Loucy (cell line): Measurements from ENCODE around the gene E2F3.

Experiments used
- H2AFZ ChIP-seq: fragments of 200-600 bp; sonication (generic); 2 replicates; pipeline ENCODE4 v1.6.0; 2016; ENCODE audit warnings: antibody characterized with exemption, mild to moderate bottlenecking, low read length, moderate library complexity
- H3F3A ChIP-seq: fragments of 200-600 bp; 2 replicates; pipeline ENCODE4 v1.6.0; 2016; ENCODE audit warnings: antibody characterized with exemption, low read depth, mild to moderate bottlenecking
- H3K27me3 ChIP-seq: fragments of 200-600 bp; sonication (generic); 2 replicates; pipeline ENCODE4 v1.6.1; 2014; ENCODE audit warnings: low read length, mild to moderate bottlenecking; ENCODE audit not compliant: insufficient read depth, poor library complexity, severe bottlenecking
- H3K36me3 ChIP-seq: fragments of 200-600 bp; sonication (generic); 2 replicates; pipeline ENCODE4 v1.6.1; 2016; ENCODE audit warnings: low read length; ENCODE audit not compliant: insufficient read depth
- H3K4me1 ChIP-seq: fragments of 200-600 bp; sonication (generic); 2 replicates; pipeline ENCODE4 v1.5.1; 2014; ENCODE audit warnings: low read length, mild to moderate bottlenecking; ENCODE audit not compliant: insufficient read depth, poor library complexity, severe bottlenecking
- H3K4me2 ChIP-seq: fragments of 200-600 bp; sonication (generic); 2 replicates; pipeline ENCODE4 v1.6.0; 2014; ENCODE audit warnings: antibody characterized with exemption, low read length, low read depth, mild to moderate bottlenecking; ENCODE audit not compliant: poor library complexity, severe bottlenecking
- H3K4me3 ChIP-seq: fragments of 200-600 bp; sonication (generic); 2 replicates; pipeline ENCODE4 v1.5.1; 2014; ENCODE audit warnings: low read length, mild to moderate bottlenecking, mixed read lengths; ENCODE audit not compliant: poor library complexity, severe bottlenecking
- H3K79me2 ChIP-seq: fragments of 200-600 bp; sonication (generic); 2 replicates; pipeline ENCODE4 v1.6.1; 2014; ENCODE audit warnings: low read length; ENCODE audit not compliant: insufficient read depth
- H3K9ac ChIP-seq: fragments of 200-600 bp; sonication (generic); 2 replicates; pipeline ENCODE4 v1.6.0; 2014; ENCODE audit warnings: mild to moderate bottlenecking, low read depth, low read length, moderate library complexity; ENCODE audit not compliant: poor library complexity, severe bottlenecking
- H3K9me2 ChIP-seq: fragments of 200-600 bp; sonication (generic); replicated peaks from 2 replicates; pipeline ENCODE4 v1.6.1; 2016; ENCODE audit warnings: low read depth, low read length, mixed read lengths
- H3K9me3 ChIP-seq: fragments of 200-600 bp; sonication (generic); 2 replicates; pipeline ENCODE4 v1.6.1; 2014; ENCODE audit warnings: mild to moderate bottlenecking, antibody characterized with exemption, low read length, low read depth; ENCODE audit not compliant: insufficient read depth
- H4K20me1 ChIP-seq: fragments of 200-600 bp; sonication (generic); 2 replicates; pipeline ENCODE4 v1.6.0; 2014; ENCODE audit warnings: antibody characterized with exemption, low read length, mild to moderate bottlenecking; ENCODE audit not compliant: insufficient read depth, poor library complexity, severe bottlenecking
- EZH2phosphoT487 ChIP-seq: fragments of 200-600 bp; IDR thresholded peaks from 2 replicates; pipeline ENCODE4 v1.6.1; 2018; ENCODE audit warnings: antibody characterized with exemption, mild to moderate bottlenecking, moderate library complexity, borderline replicate concordance
- TF ChIP-seq, protein P1 (sequence below): fragments of 200-600 bp; sonication (generic); conservative IDR thresholded peaks from 2 replicates; pipeline ENCODE4 v1.5.1; 2014; ENCODE audit warnings: mild to moderate bottlenecking, antibody characterized with exemption, low read length

Gene E2F3

GRCh38 chr6:20474874-20475542, 73.3 kb downstream of the E2F3 start:
- peaks cover 40% of the 10 kb centered on the region for H4K20me1 ChIP-seq
- H3K4me1 ChIP-seq, result peaks cover 21% of the 10 kb centered on the region
- H2AFZ ChIP-seq, result no peak overlapping the region
- no peak overlapping the region for H3K4me2 ChIP-seq
- no peaks in the 10 kb centered on the region for H3K9me3 ChIP-seq
- no peak for TF ChIP-seq EZH2phosphoT487
- TF ChIP-seq, protein P1, sequence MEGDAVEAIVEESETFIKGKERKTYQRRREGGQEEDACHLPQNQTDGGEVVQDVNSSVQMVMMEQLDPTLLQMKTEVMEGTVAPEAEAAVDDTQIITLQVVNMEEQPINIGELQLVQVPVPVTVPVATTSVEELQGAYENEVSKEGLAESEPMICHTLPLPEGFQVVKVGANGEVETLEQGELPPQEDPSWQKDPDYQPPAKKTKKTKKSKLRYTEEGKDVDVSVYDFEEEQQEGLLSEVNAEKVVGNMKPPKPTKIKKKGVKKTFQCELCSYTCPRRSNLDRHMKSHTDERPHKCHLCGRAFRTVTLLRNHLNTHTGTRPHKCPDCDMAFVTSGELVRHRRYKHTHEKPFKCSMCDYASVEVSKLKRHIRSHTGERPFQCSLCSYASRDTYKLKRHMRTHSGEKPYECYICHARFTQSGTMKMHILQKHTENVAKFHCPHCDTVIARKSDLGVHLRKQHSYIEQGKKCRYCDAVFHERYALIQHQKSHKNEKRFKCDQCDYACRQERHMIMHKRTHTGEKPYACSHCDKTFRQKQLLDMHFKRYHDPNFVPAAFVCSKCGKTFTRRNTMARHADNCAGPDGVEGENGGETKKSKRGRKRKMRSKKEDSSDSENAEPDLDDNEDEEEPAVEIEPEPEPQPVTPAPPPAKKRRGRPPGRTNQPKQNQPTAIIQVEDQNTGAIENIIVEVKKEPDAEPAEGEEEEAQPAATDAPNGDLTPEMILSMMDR, result no peak
- H3K9ac ChIP-seq, result no peak overlapping the region
- no peaks in the 10 kb centered on the region for H3K27me3 ChIP-seq
- no peaks in the 10 kb centered on the region for H3F3A ChIP-seq
- H3K9me2 ChIP-seq, result no peaks in the 10 kb centered on the region
- peaks cover 37% of the 10 kb centered on the region; the same call in 1 of the 2 replicates for H3K36me3 ChIP-seq
- no peak overlapping the region for H3K4me3 ChIP-seq
- peaks cover 100% of the 10 kb centered on the region for H3K79me2 ChIP-seq

DNA sequence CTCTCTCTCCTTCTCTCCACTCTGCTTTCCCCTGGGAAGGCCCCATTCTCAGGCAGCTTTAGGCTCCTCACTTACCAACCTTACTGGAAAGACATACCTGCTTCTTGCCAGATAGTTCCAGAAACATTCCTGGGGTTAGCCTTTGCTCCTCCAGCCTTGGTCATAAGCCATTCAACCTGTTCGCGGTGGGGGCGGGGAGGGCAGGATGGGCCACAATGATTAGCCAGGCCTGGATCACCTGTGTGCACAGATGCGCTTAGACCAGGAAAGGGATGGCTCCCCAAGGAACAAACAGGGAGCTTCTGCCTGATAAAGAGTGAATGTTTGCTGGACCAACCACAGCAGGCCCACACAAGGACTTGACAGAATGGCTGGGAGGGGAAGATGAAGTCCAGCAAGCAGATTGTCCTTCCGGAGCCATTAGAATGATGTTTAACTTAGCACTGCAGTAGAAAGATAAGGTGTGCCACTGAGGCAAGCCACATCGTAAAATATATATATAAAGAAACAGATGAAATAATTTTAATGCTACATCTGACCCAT, 74.9 kb downstream of the E2F3 start:
- Histone ChIP-seq H3K9ac (no peak overlapping the region), H3K36me3 (peaks cover 52% of the 10 kb centered on the region; the same call in 1 of the 2 replicates), H3K9me3 (no peaks in the 10 kb centered on the region), H3K79me2 (peaks cover 97% of the 10 kb centered on the region), H3K27me3 (no peaks in the 10 kb centered on the region), H3K4me2 (no peak overlapping the region), H3F3A (no peaks in the 10 kb centered on the region), H2AFZ (no peak overlapping the region), H3K9me2 (no peaks in the 10 kb centered on the region), H4K20me1 (peaks cover 36% of the 10 kb centered on the region), H3K4me1 (peaks cover 18% of the 10 kb centered on the region), H3K4me3 (no peak overlapping the region)
- TF ChIP-seq EZH2phosphoT487, result no peak
- TF ChIP-seq, protein P1, result no peak

DNA sequence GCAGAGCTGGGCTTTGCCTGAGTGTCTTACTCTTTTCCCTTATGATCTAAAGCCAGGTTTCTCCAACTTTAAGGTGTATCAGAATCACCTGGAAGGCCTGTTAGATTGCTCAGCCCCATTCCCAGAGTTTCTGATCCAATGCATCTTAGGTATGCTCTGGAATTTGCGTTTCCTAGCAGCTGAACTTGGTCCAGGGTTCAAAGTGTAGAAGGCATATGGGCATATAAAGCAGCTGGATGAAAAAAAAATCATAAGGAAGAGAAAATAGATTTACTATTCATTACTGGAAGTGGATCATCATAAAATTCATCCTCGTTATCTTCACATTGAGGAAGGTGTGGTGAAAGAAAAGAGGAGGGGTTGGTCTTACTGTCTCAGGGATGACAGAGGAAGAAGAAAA, 75.8 kb downstream of the E2F3 start:
- H3K9me3 ChIP-seq, result no peaks in the 10 kb centered on the region
- H3K4me1 ChIP-seq, result peaks cover 18% of the 10 kb centered on the region
- H3K9ac ChIP-seq, result no peak overlapping the region
- peaks cover 60% of the 10 kb centered on the region; the same call in 1 of the 2 replicates for H3K36me3 ChIP-seq
- no peak overlapping the region for H3K4me2 ChIP-seq
- H3F3A ChIP-seq, result no peaks in the 10 kb centered on the region
- peaks cover 36% of the 10 kb centered on the region for H4K20me1 ChIP-seq
- peaks cover 88% of the 10 kb centered on the region for H3K79me2 ChIP-seq
- TF ChIP-seq, protein P1, result no peak
- no peak for TF ChIP-seq EZH2phosphoT487
- no peaks in the 10 kb centered on the region for H3K27me3 ChIP-seq
- no peak overlapping the region for H2AFZ ChIP-seq
- no peak overlapping the region for H3K4me3 ChIP-seq
- no peaks in the 10 kb centered on the region for H3K9me2 ChIP-seq
